Mesothelial cell of epicardium (in vitro differentiated cells): ENCODE measurements around the gene FKBP1B. TPM values are rescaled to one million over a fixed set of nuclear protein-coding genes. Genes with fewer than 3 reads are reported as not detected.

Experiments used
- DNase-seq, 2 experiments: peaks; one replicate each; pipeline ENCODE4 v3.0.0; 2021; ENCODE audit warnings: low spot score in 2 of 2; ENCODE audit not compliant: unreplicated experiment in 2 of 2
- H3K27ac Mint-ChIP-seq: 2 replicates; pipeline ENCODE4 v1.8.0; 2021; ENCODE audit warnings: mixed read lengths
- H3K27me3 Mint-ChIP-seq: 2 replicates; pipeline ENCODE4 v1.8.0; 2021; ENCODE audit warnings: low read depth, mixed read lengths
- H3K36me3 Mint-ChIP-seq: 2 replicates; pipeline ENCODE4 v1.8.0; 2021; ENCODE audit warnings: mixed read lengths
- H3K4me1 Mint-ChIP-seq: 2 replicates; pipeline ENCODE4 v1.8.0; 2021; ENCODE audit warnings: mixed read lengths
- H3K4me3 Mint-ChIP-seq: 2 replicates; pipeline ENCODE4 v1.8.0; 2021; ENCODE audit warnings: mild to moderate bottlenecking, moderate library complexity, mixed read lengths
- H3K9me3 Mint-ChIP-seq: 2 replicates; pipeline ENCODE4 v1.8.0; 2021; ENCODE audit warnings: mixed read lengths
- total RNA-seq: library from RNA; stranded (reverse); gene quantifications from 3 replicates; pipeline ENCODE4 v1.2.1, GENCODE V29; 2021
- TF ChIP-seq, protein P1 (sequence below): fragments of 200-600 bp; sonication (generic); IDR thresholded peaks from one replicate; pipeline ENCODE4 v1.5.0; 2021; ENCODE audit warnings: antibody characterized with exemption; ENCODE audit not compliant: unreplicated experiment

The FKBP1B gene
- total RNA-seq, 1 donor from 2014 or later, result 18.0 TPM

GRCh38 chr2:24058564-24059271 is 9.2 kb downstream of the FKBP1B start:
- DNase-seq, result no peak
- Mint-ChIP-seq H3K27ac (no peak overlapping the region), H3K9me3 (no peaks in the 10 kb centered on the region), H3K27me3 (no peaks in the 10 kb centered on the region), H3K36me3 (no peaks in the 10 kb centered on the region), H3K4me3 (no peak overlapping the region), H3K4me1 (no peaks in the 10 kb centered on the region)
- TF ChIP-seq, protein P1, sequence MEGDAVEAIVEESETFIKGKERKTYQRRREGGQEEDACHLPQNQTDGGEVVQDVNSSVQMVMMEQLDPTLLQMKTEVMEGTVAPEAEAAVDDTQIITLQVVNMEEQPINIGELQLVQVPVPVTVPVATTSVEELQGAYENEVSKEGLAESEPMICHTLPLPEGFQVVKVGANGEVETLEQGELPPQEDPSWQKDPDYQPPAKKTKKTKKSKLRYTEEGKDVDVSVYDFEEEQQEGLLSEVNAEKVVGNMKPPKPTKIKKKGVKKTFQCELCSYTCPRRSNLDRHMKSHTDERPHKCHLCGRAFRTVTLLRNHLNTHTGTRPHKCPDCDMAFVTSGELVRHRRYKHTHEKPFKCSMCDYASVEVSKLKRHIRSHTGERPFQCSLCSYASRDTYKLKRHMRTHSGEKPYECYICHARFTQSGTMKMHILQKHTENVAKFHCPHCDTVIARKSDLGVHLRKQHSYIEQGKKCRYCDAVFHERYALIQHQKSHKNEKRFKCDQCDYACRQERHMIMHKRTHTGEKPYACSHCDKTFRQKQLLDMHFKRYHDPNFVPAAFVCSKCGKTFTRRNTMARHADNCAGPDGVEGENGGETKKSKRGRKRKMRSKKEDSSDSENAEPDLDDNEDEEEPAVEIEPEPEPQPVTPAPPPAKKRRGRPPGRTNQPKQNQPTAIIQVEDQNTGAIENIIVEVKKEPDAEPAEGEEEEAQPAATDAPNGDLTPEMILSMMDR, result no peak

GRCh38 chr2:24065341-24065740 is 15.8 kb downstream of the FKBP1B start:
- H3K9me3 Mint-ChIP-seq, result no peaks in the 10 kb centered on the region
- H3K27ac Mint-ChIP-seq, result no peak overlapping the region
- no peaks in the 10 kb centered on the region for H3K4me1 Mint-ChIP-seq
- TF ChIP-seq, protein P1, result no peak
- H3K36me3 Mint-ChIP-seq, result peaks cover 5% of the 10 kb centered on the region
- no peak for DNase-seq
- no peaks in the 10 kb centered on the region for H3K27me3 Mint-ChIP-seq
- no peak overlapping the region for H3K4me3 Mint-ChIP-seq

- no peak overlapping the region for H3K27ac Mint-ChIP-seq
- H3K27me3 Mint-ChIP-seq, result no peaks in the 10 kb centered on the region
- TF ChIP-seq, protein P1, result no peak
- DNase-seq, result no peak
- H3K9me3 Mint-ChIP-seq, result no peaks in the 10 kb centered on the region
- peaks cover 14% of the 10 kb centered on the region for H3K36me3 Mint-ChIP-seq
- no peak overlapping the region for H3K4me3 Mint-ChIP-seq
- peaks cover 12% of the 10 kb centered on the region for H3K4me1 Mint-ChIP-seq
These were observed 22.7 kb downstream of the FKBP1B start for GRCh38 chr2:24072259-24072658.

DNA sequence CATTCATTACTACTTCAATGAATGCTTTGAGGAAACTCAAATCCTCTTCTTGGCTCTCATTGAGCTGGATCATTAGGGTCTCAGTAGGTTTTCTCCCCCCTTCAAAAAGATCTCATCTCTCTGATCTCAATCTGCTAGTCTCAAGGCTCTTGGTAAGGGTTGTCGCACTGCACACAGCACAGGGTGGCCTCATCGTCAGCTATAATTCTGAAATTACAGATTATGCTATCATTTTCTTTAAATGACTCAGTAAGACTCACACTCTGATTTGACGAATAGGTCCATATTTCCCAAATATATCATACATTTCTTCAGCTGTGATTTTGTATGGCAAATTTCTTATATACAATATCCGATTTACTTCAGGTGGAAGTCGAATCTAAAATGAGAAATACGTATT is 24.3 kb downstream of the FKBP1B start:
- H3K4me3 Mint-ChIP-seq, result no peak overlapping the region
- TF ChIP-seq, protein P1, result no peak
- H3K27ac Mint-ChIP-seq, result peak overlapping the region; percentile 11
- H3K4me1 Mint-ChIP-seq, result peaks cover 21% of the 10 kb centered on the region
- H3K27me3 Mint-ChIP-seq, result no peaks in the 10 kb centered on the region
- H3K36me3 Mint-ChIP-seq, result peaks cover 12% of the 10 kb centered on the region
- H3K9me3 Mint-ChIP-seq, result no peaks in the 10 kb centered on the region
- no peak for DNase-seq

DNA sequence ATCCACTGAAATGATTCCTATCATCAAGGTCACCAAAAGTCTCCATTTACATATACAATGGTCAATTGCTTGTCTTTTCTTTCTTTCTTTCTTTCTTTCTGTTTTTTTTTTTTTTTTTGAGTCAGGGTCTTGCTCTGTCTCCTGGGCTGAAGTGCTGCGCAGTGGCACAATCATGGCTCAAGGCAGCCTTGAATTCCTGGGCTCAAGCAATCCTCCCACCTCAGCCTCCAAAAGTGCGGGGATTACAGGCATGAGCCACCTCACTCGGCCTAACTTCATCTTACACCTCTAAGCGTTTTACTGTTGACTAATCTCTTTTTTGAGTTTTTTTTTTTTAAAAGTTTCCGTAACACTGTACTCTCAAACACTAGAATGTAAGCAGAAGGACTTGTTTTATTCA is 25.7 kb downstream of the FKBP1B start:
- TF ChIP-seq, protein P1, result no peak
- peak overlapping the region; percentile 96 for H3K4me3 Mint-ChIP-seq
- no peaks in the 10 kb centered on the region for H3K27me3 Mint-ChIP-seq
- DNase-seq, result no peak
- no peaks in the 10 kb centered on the region for H3K9me3 Mint-ChIP-seq
- peaks cover 12% of the 10 kb centered on the region for H3K36me3 Mint-ChIP-seq
- peaks cover 21% of the 10 kb centered on the region for H3K4me1 Mint-ChIP-seq
- H3K27ac Mint-ChIP-seq, result peak overlapping the region; percentile 99
